Fibroblast of lung (primary cell): ENCODE measurements around the gene RGN.

Experiments
- EZH2 ChIP-seq: IDR thresholded peaks from 2 replicates; pipeline ENCODE4 v1.5.1; 2012; ENCODE audit warnings: low read length, control low read depth, mild to moderate bottlenecking; ENCODE audit errors: missing control alignments
- TF ChIP-seq, protein P1 (sequence below), 2 donors: IDR thresholded peaks in 1 of 2; conservative IDR thresholded peaks in 1 of 2; 1 replicate in 1 of 2; 2 replicates in 1 of 2; pipeline ENCODE4 v1.5.1; 2011 to 2012; ENCODE audit warnings: low read length in 2 of 2, control low read depth in 1 of 2, inconsistent platforms in 1 of 2, low read depth in 1 of 2, mild to moderate bottlenecking in 1 of 2

DNA sequence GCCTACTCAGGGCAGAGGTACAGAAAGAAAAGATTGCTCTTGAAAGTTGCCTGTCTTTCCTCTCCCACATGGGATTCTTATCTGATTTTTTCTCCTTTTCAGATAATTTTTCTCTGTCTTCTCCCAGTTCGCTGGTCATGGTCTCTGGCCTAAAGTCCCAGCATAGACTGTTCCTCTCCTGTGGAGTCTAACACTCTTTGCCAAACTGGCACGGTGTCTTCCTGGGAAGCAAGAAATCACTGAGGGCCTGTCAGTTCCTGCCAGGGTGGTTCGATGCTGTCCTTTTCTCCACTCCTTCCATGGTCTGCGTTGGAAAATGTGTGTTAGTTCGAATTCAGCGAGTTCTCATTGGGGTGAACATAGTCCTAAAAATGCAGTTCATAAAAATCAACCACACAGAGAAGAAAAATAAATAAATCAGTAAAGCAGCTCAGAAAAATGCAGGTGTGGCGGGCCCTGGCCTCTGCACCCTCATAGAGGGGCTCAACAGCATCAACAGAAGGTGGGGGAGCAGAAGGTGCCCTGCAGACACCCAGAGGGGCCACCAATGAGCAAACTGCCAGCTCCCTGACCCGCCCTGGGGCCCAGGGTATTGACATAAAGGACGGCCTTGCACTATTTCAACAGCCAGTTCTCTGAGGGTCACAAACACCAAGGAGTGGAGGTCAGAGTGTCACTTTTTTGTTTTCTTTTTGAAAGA lies 2.1 kb downstream of the RGN start:
- TF ChIP-seq, protein P1, sequence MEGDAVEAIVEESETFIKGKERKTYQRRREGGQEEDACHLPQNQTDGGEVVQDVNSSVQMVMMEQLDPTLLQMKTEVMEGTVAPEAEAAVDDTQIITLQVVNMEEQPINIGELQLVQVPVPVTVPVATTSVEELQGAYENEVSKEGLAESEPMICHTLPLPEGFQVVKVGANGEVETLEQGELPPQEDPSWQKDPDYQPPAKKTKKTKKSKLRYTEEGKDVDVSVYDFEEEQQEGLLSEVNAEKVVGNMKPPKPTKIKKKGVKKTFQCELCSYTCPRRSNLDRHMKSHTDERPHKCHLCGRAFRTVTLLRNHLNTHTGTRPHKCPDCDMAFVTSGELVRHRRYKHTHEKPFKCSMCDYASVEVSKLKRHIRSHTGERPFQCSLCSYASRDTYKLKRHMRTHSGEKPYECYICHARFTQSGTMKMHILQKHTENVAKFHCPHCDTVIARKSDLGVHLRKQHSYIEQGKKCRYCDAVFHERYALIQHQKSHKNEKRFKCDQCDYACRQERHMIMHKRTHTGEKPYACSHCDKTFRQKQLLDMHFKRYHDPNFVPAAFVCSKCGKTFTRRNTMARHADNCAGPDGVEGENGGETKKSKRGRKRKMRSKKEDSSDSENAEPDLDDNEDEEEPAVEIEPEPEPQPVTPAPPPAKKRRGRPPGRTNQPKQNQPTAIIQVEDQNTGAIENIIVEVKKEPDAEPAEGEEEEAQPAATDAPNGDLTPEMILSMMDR (conservative IDR thresholded peaks at IDR 0.05 in 1 of 2, IDR thresholded peaks at IDR 0.05 in 1 of 2; ENCODE audit: low read depth in 1 of 2, low read length in 2 of 2): no peak
- no peak for TF ChIP-seq EZH2
